Activated CD4-positive, alpha-beta T cell treated with anti-CD3 and anti-CD28 coated beads for 48 hours (primary cell): ENCODE data around the gene ULK2.
A peak's percentile ranks its signal among the peaks of the same experiment; 100 is the strongest.
"Not testable (repeated sequence)": the region's sequence is repeated elsewhere in the genome, so short reads cannot be mapped to it uniquely, and the experiment has no call there.

Source experiments
- DNase-seq: peaks from one replicate; pipeline ENCODE4 v3.0.0-alpha.2; 2020

ULK2 gene

GRCh38 chr17:19766016-19766415 lies 101.7 kb downstream of the ULK2 start:
- DNase-seq: no peak

- not testable (repeated sequence) for DNase-seq
Measured at GRCh38 chr17:19763991-19764390, 103.7 kb downstream of the ULK2 start.

GRCh38 chr17:19763416-19763815 lies 104.3 kb downstream of the ULK2 start:
- DNase-seq: no peak

- DNase-seq: peak; percentile 71
Measured at GRCh38 chr17:19762515-19762961, 105.2 kb downstream of the ULK2 start.

- no peak for DNase-seq
Measured at GRCh38 chr17:19760746-19761145, 107.0 kb downstream of the ULK2 start.

GRCh38 chr17:19759568-19760549 lies 107.9 kb downstream of the ULK2 start:
- DNase-seq: no peak

- no peak for DNase-seq
Measured at GRCh38 chr17:19757536-19758180, 110.1 kb downstream of the ULK2 start.

GRCh38 chr17:19756546-19756945 lies 111.2 kb downstream of the ULK2 start:
- DNase-seq: no peak

GRCh38 chr17:19755821-19756510 lies 111.8 kb downstream of the ULK2 start:
- DNase-seq: no peak

GRCh38 chr17:19755392-19755791 lies 112.3 kb downstream of the ULK2 start:
- DNase-seq: no peak

GRCh38 chr17:19753661-19754463 lies 113.9 kb downstream of the ULK2 start:
- no peak for DNase-seq

- no peak for DNase-seq
Measured at GRCh38 chr17:19753051-19753509, 114.7 kb downstream of the ULK2 start.

- no peak for DNase-seq
Measured at GRCh38 chr17:19752216-19753050, 115.3 kb downstream of the ULK2 start.

GRCh38 chr17:19750835-19751234 lies 116.9 kb downstream of the ULK2 start:
- no peak for DNase-seq

- DNase-seq: no peak
Measured at GRCh38 chr17:19750020-19750572, 117.6 kb downstream of the ULK2 start.

- no peak for DNase-seq
Measured at GRCh38 chr17:19748807-19749193, 118.9 kb downstream of the ULK2 start.

GRCh38 chr17:19747829-19748806 lies 119.6 kb downstream of the ULK2 start, which contains the start of gene ALDH3A1:
ALDH3A1 (minus strand) TSS chr17:19748298; CDS start chr17:19745129, 3,169 bp downstream.
- DNase-seq: no peak

- DNase-seq: no peak
Measured at GRCh38 chr17:19747159-19747719, 120.5 kb downstream of the ULK2 start.

- no peak for DNase-seq
Measured at GRCh38 chr17:19746517-19746916, 121.2 kb downstream of the ULK2 start.
